GM23338 (cell line): Measurements from ENCODE around the gene MTHFR. TPM values are rescaled to one million over a fixed set of nuclear protein-coding genes. Genes with fewer than 3 reads are reported as not detected.

ENCODE experiments used
- ATAC-seq: fragments of 200-7000 bp; cut with Tn5 transposase; 3 replicates; pipeline ENCODE4 v1.9.1; 2020
- DNase-seq: peaks from one replicate; pipeline ENCODE4 v3.0.0-alpha.2; 2015; ENCODE audit warnings: low spot score
- H2AFZ ChIP-seq: fragments of 200-600 bp; sonication (generic); 2 replicates; pipeline ENCODE4 v1.8.0; 2016; ENCODE audit warnings: antibody characterized with exemption, mild to moderate bottlenecking, moderate library complexity
- H3F3A ChIP-seq: fragments of 200-600 bp; sonication (generic); replicated peaks from 2 replicates; pipeline ENCODE4 v1.8.0; 2017; ENCODE audit warnings: antibody characterized with exemption, mixed run types, low read depth
- H3K27ac ChIP-seq: fragments of 200-600 bp; sonication (generic); 2 replicates; pipeline ENCODE4 v1.6.1; 2016; ENCODE audit warnings: low read depth
- H3K27me3 ChIP-seq: fragments of 200-600 bp; sonication (generic); 2 replicates; pipeline ENCODE4 v1.8.0; 2016; ENCODE audit warnings: mild to moderate bottlenecking, mixed run types, moderate library complexity; ENCODE audit not compliant: insufficient read depth
- H3K36me3 ChIP-seq: fragments of 200-600 bp; sonication (generic); 2 replicates; pipeline ENCODE4 v1.8.0; 2016; ENCODE audit warnings: mild to moderate bottlenecking; ENCODE audit not compliant: insufficient read depth
- H3K4me1 ChIP-seq: fragments of 200-600 bp; sonication (generic); 2 replicates; pipeline ENCODE4 v1.8.0; 2016; ENCODE audit warnings: mild to moderate bottlenecking, moderate library complexity; ENCODE audit not compliant: insufficient read depth
- H3K4me2 ChIP-seq: fragments of 200-600 bp; sonication (generic); 2 replicates; pipeline ENCODE4 v1.7.1; 2017; ENCODE audit warnings: mixed run types
- H3K4me3 ChIP-seq: fragments of 200-600 bp; sonication (generic); 2 replicates; pipeline ENCODE4 v1.6.1; 2016; ENCODE audit warnings: mixed run types
- H3K79me2 ChIP-seq: fragments of 200-600 bp; sonication (generic); replicated peaks from 2 replicates; pipeline ENCODE4 v1.8.0; 2017; ENCODE audit warnings: mild to moderate bottlenecking; ENCODE audit not compliant: insufficient read depth
- H3K9me2 ChIP-seq: fragments of 200-600 bp; sonication (generic); 2 replicates; pipeline ENCODE4 v1.8.0; 2017; ENCODE audit not compliant: insufficient read depth
- H4K20me1 ChIP-seq: fragments of 200-600 bp; sonication (generic); replicated peaks from 2 replicates; pipeline ENCODE4 v1.8.0; 2017; ENCODE audit warnings: mild to moderate bottlenecking; ENCODE audit not compliant: insufficient read depth
- H3K27ac Mint-ChIP-seq: 2 replicates; pipeline ENCODE4 v1.8.0; 2020; ENCODE audit warnings: inconsistent platforms, mild to moderate bottlenecking, moderate library complexity, mixed read lengths
- H3K27me3 Mint-ChIP-seq: 3 replicates; pipeline ENCODE4 v1.8.0; 2022; ENCODE audit warnings: low read depth, mild to moderate bottlenecking, moderate library complexity, mixed read lengths, inconsistent platforms; ENCODE audit not compliant: insufficient read depth, poor library complexity
- H3K36me3 Mint-ChIP-seq: 3 replicates; pipeline ENCODE4 v1.8.0; 2021; ENCODE audit warnings: low read depth, mild to moderate bottlenecking, inconsistent platforms, moderate library complexity, mixed read lengths
- H3K4me1 Mint-ChIP-seq: 3 replicates; pipeline ENCODE4 v1.8.0; 2020; ENCODE audit warnings: mild to moderate bottlenecking, inconsistent platforms, mixed read lengths
- H3K4me3 Mint-ChIP-seq: 3 replicates; pipeline ENCODE4 v1.8.0; 2021; ENCODE audit warnings: moderate library complexity, mild to moderate bottlenecking, inconsistent platforms, mixed read lengths
- H3K9me3 Mint-ChIP-seq: 3 replicates; pipeline ENCODE4 v1.8.0; 2020; ENCODE audit warnings: moderate library complexity, mild to moderate bottlenecking, inconsistent platforms, mixed read lengths
- CREB1 ChIP-seq: fragments of 250-450 bp; sonication (Bioruptor Pico); IDR thresholded peaks from 2 replicates; pipeline ENCODE4 v1.5.0; 2020; ENCODE audit warnings: low read depth, mild to moderate bottlenecking, moderate library complexity
- CTCF ChIP-seq, 2 experiments: fragments of 200-600 bp in 1 of 2; sonication (generic) in 1 of 2; conservative IDR thresholded peaks; 2 replicates each; pipeline versions ENCODE4 v1.5.1 to v1.6.1; 2016 to 2017; ENCODE audit warnings: antibody characterized with exemption in 2 of 2, low read depth in 2 of 2, mild to moderate bottlenecking in 2 of 2, moderate library complexity in 1 of 2
- ETS1 ChIP-seq: IDR thresholded peaks from 2 replicates; pipeline ENCODE4 v1.6.1; 2016; ENCODE audit warnings: antibody characterized with exemption
- EZH2 ChIP-seq: fragments of 200-600 bp; sonication (generic); IDR thresholded peaks from one replicate; pipeline ENCODE4 v1.8.0; 2017; ENCODE audit warnings: antibody characterized with exemption, mild to moderate bottlenecking, low read depth; ENCODE audit not compliant: unreplicated experiment
- EZH2phosphoT487 ChIP-seq: fragments of 200-600 bp; sonication (generic); IDR thresholded peaks from one replicate; pipeline ENCODE4 v1.8.1; 2018; ENCODE audit warnings: antibody characterized with exemption; ENCODE audit not compliant: unreplicated experiment
- JUNB ChIP-seq: IDR thresholded peaks from one replicate; pipeline ENCODE4 v1.6.1; 2016; ENCODE audit warnings: antibody characterized with exemption; ENCODE audit not compliant: unreplicated experiment
- NANOG ChIP-seq: IDR thresholded peaks from 2 replicates; pipeline ENCODE4 v1.6.1; 2016; ENCODE audit warnings: antibody characterized with exemption, borderline replicate concordance
- POLR2AphosphoS5 ChIP-seq: IDR thresholded peaks from 2 replicates; pipeline ENCODE4 v1.6.1; 2016; ENCODE audit warnings: antibody characterized with exemption, low read depth
- REST ChIP-seq: IDR thresholded peaks from one replicate; pipeline ENCODE4 v1.6.1; 2018; ENCODE audit warnings: antibody characterized with exemption; ENCODE audit not compliant: unreplicated experiment
- STAT1 ChIP-seq: IDR thresholded peaks from one replicate; pipeline ENCODE4 v1.6.1; 2016; ENCODE audit warnings: antibody characterized with exemption; ENCODE audit not compliant: unreplicated experiment
- ZNF114 ChIP-seq: fragments of 250-450 bp; sonication (Bioruptor Pico); IDR thresholded peaks from 2 replicates; pipeline ENCODE4 v1.5.0; 2020; ENCODE audit warnings: mild to moderate bottlenecking, moderate library complexity
- ZNF331 ChIP-seq: fragments of 250-450 bp; sonication (Bioruptor Pico); IDR thresholded peaks from 2 replicates; pipeline ENCODE4 v1.5.0; 2020; ENCODE audit warnings: low read depth, mild to moderate bottlenecking, moderate library complexity
- ZNF462 ChIP-seq: fragments of 250-450 bp; sonication (Bioruptor Pico); IDR thresholded peaks from 2 replicates; pipeline ENCODE4 v1.5.0; 2020; ENCODE audit warnings: mild to moderate bottlenecking, moderate library complexity
- polyA plus RNA-seq: library from polyadenylated mRNA; unstranded; fragments of >200 nt; fragmentation: Nextera tagmentation; extraction: Ambion mirVana; gene quantifications from 2 replicates; pipeline ENCODE4 v1.2.1, GENCODE V29; 2016
- total RNA-seq: library from RNA; depleted of rRNA; stranded (reverse); fragments of >200 nt; shearing (Covaris generic); gene quantifications from 2 replicates; pipeline ENCODE4 v1.2.3, GENCODE V29; 2014

MTHFR gene
- total and polyA plus RNA-seq, 2 experiments from 2014 or later = 6.9 to 21.6 TPM

GRCh38 chr1:11826946-11827345 is 21.2 kb upstream of the MTHFR start:
- H3K27ac ChIP-seq = no peak overlapping the region
- no peaks in the 10 kb centered on the region for H3K79me2 ChIP-seq
- H3K27me3 ChIP-seq = no peaks in the 10 kb centered on the region
- DNase-seq (no peak), ATAC-seq (no peak)
- H4K20me1 ChIP-seq = 0 out of 2 replicates have a peak, but pooled peaks cover 3% of the 10 kb centered on the region
- peaks cover 51% of the 10 kb centered on the region for H3K36me3 ChIP-seq
- Mint-ChIP-seq H3K4me3 (no peak overlapping the region), H3K36me3 (peaks cover 55% of the 10 kb centered on the region), H3K27me3 (no peaks in the 10 kb centered on the region), H3K9me3 (no peaks in the 10 kb centered on the region), H3K27ac (no peak overlapping the region), H3K4me1 (no peaks in the 10 kb centered on the region)
- H2AFZ ChIP-seq = no peak overlapping the region
- TF ChIP-seq ETS1 (no peak), REST (no peak), ZNF114 (no peak), ZNF331 (no peak), EZH2 (no peak), CTCF (conservative IDR thresholded peaks at IDR 0.05; ENCODE audit: low read depth in 2 of 2) (no peak), EZH2phosphoT487 (no peak), ZNF462 (CRISPR knock-in tag) (no peak), NANOG (no peak), POLR2AphosphoS5 (no peak), JUNB (no peak), CREB1 (CRISPR knock-in tag) (no peak), STAT1 (no peak)
- no peak overlapping the region for H3K4me3 ChIP-seq
- peaks cover 13% of the 10 kb centered on the region; the same call in 1 of the 2 replicates for H3F3A ChIP-seq
- no peaks in the 10 kb centered on the region for H3K4me1 ChIP-seq
- no peaks in the 10 kb centered on the region for H3K9me2 ChIP-seq
- no peak overlapping the region for H3K4me2 ChIP-seq
